Measurements from ENCODE around the gene KRT75.

- no peak for TF ChIP-seq POLR2A (IDR thresholded peaks at IDR 0.05)
- no peak for TF ChIP-seq CTCF (IDR thresholded peaks at IDR 0.05)
These were observed 42.6 kb downstream of the KRT75 start for GRCh38 chr12:52391618-52392002.

Data from right lobe of liver (tissue), 4 donors.